ENCODE measurements around the gene PHEX.

The PHEX gene

GRCh38 chrX:22135994-22136684, 104.0 kb downstream of the PHEX start:
- DNase-seq (ENCODE audit: low read depth) = peak; percentile 65
- H3K4me3 ChIP-seq (ENCODE audit: low read depth, low read length) = no peak overlapping the region

GRCh38 chrX:22136711-22137110, 104.6 kb downstream of the PHEX start:
- DNase-seq (ENCODE audit: low read depth) = no peak
- no peak overlapping the region for H3K4me3 ChIP-seq (ENCODE audit: low read depth, low read length)
- no peak for TF ChIP-seq CTCF (conservative IDR thresholded peaks at IDR 0.05; ENCODE audit: low read depth, low read length)

More at GRCh38 chrX:22135994-22136684, 104.0 kb downstream of the PHEX start:
- peak; percentile 59 for TF ChIP-seq CTCF (conservative IDR thresholded peaks at IDR 0.05; ENCODE audit: low read depth, low read length)

GRCh38 chrX:22139822-22140221, 107.7 kb downstream of the PHEX start:
- H3K4me3 ChIP-seq (ENCODE audit: low read depth, low read length) = no peak overlapping the region
- no peak for DNase-seq (ENCODE audit: low read depth)
- TF ChIP-seq CTCF (conservative IDR thresholded peaks at IDR 0.05; ENCODE audit: low read depth, low read length) = no peak

DNA sequence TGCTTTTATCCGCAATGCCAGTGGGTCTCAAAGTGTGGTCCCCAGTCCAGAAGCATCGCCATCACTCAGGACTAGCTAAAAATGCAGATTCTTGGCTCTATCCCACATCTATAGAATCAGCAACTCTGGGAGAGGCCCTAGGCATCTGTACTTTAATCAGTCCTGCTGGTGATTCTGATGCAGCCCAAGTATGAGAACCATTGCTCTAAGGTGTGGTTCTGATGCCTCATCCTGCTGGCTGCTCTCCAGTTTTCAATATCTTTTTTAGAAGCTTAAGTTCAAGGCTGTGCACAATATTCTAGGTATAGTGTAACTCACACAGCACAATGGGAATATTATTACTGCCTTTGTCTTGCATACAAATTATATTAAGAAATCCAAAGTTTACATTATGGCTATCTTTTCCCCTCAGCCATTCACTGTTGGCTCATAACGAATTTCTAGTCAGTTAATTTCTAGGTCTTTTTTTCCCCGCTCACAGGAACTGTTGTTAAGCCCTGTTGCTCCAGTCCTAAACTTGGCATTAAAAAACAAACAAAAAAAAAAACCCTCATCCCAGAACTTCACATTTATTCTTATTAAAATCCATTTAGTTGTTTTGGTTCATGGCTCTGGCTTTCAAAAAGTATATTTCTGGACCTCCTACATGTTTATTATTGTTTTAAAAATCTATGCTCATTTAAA, 109.1 kb downstream of the PHEX start:
- DNase-seq (ENCODE audit: low read depth) = no peak
- no peak for TF ChIP-seq CTCF (conservative IDR thresholded peaks at IDR 0.05; ENCODE audit: low read depth, low read length)
- H3K4me3 ChIP-seq (ENCODE audit: low read depth, low read length) = no peak overlapping the region

- H3K4me3 ChIP-seq (ENCODE audit: low read depth, low read length) = no peak overlapping the region
- DNase-seq (ENCODE audit: low read depth) = no peak
- TF ChIP-seq CTCF (conservative IDR thresholded peaks at IDR 0.05; ENCODE audit: low read depth, low read length) = no peak
Measured at GRCh38 chrX:22147214-22147613, 115.1 kb downstream of the PHEX start.

DNA sequence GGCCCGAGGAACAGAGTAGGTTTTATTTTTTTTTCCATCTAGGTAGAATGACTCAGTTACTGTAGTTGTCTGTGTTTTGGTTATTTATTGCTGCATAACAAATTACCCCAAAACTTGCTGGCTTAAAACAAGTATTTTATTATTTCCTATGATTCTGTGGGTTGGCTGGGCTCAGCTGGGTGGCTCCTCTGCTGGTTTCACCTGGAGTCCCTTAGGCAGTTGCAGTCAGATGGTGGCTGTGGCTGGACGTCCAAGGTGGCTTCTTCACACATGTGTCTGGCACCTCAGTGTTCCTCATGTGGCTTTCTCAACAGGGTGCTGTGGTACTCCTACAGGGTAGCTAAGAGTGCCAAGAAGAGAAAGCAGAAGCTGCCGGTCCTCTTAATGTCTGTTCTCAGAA, 115.8 kb downstream of the PHEX start:
- TF ChIP-seq CTCF (conservative IDR thresholded peaks at IDR 0.05; ENCODE audit: low read depth, low read length) = no peak
- no peak overlapping the region for H3K4me3 ChIP-seq (ENCODE audit: low read depth, low read length)
- no peak for DNase-seq (ENCODE audit: low read depth)

DNA sequence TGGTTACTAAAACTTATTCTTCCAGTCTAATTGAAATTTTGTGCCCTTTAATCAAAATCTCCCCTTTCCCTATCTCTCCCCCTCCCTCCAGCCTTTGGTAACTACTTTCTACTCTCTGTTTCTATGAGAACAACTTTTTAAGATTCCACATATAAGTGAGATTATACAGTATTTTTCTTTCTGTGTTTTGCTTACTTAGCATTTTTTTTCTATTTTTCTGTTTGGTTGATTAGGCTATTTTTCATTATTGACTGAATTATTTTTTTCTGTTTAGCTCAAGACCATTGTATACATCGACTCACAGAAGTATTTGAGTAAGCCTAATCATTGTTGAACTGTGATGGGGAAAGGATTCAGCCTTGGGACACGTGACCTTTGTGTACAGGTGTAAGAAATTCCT, 116.4 kb downstream of the PHEX start:
- no peak for DNase-seq (ENCODE audit: low read depth)
- H3K4me3 ChIP-seq (ENCODE audit: low read depth, low read length) = no peak overlapping the region
- TF ChIP-seq CTCF (conservative IDR thresholded peaks at IDR 0.05; ENCODE audit: low read depth, low read length) = no peak
